Psoas muscle (tissue), 8 donors: ENCODE data around the gene KRT222. TPM values are rescaled to one million over a fixed set of nuclear protein-coding genes. Genes with fewer than 3 reads are reported as not detected.

Source experiments
- ATAC-seq, 4 donors: fragments of 200-7000 bp; cut with Tn5 transposase; one replicate each; pipeline ENCODE4 v1.9.1; 2020; ENCODE audit warnings: moderate library complexity in 3 of 4, mild to moderate bottlenecking in 2 of 4
- DNase-seq, 2 donors: peaks; one replicate each; pipeline ENCODE4 v3.0.0-alpha.2; 2020
- H3K27ac ChIP-seq: fragments of 200-600 bp; one replicate; pipeline ENCODE4 v1.8.0; 2022
- H3K27me3 ChIP-seq, 3 donors: fragments of 200-600 bp in 1 of 3; one replicate each; pipeline versions ENCODE4 v1.6.1 to v1.8.0; 2013 to 2022; ENCODE audit warnings: low read length in 2 of 3, mild to moderate bottlenecking in 2 of 3, moderate library complexity in 1 of 3; ENCODE audit not compliant: insufficient read depth in 3 of 3
- H3K36me3 ChIP-seq, 2 donors: fragments of 200-600 bp in 1 of 2; one replicate each; pipeline versions ENCODE4 v1.6.1 to v1.8.0; 2013 to 2022; ENCODE audit warnings: low read depth in 1 of 2, mild to moderate bottlenecking in 1 of 2, moderate library complexity in 1 of 2; ENCODE audit not compliant: insufficient read depth in 1 of 2
- H3K4me1 ChIP-seq: fragments of 200-600 bp; one replicate; pipeline ENCODE4 v1.8.0; 2022
- H3K4me3 ChIP-seq: fragments of 200-600 bp; one replicate; pipeline ENCODE4 v1.8.0; 2022; ENCODE audit warnings: mild to moderate bottlenecking
- H3K9me3 ChIP-seq: fragments of 200-600 bp; one replicate; pipeline ENCODE4 v1.8.0; 2022
- WGBS, 3 donors: extraction: QIAGEN DNeasy Blood & Tissue Kit; methylation state at CpG; one replicate each; pipeline versions ENCODE4 v1.1.6 to v1.1.7; 2013; 5-methylcytosine and 5-hydroxymethylcytosine counted together
- intact Hi-C, 2 donors: fragments of 100-400 bp; cut with DNase I; formaldehyde crosslinking; loops; one replicate each; pipeline versions ENCODE4 v1.11.0 to v1.14.2; 2022
- polyA plus RNA-seq, 3 donors: library from polyadenylated mRNA; stranded (reverse); fragments of 200-250 nt; gene quantifications; one replicate each; pipeline ENCODE4 v1.2.3, GENCODE V29; 2013
- total RNA-seq, 4 donors: library from RNA; stranded (reverse); fragmentation: NEBNext Ultra II Directional in 2 of 4; extraction: Animal tissue kit (Norgen Biotek cat#: 25700) in 2 of 4; gene quantifications; one replicate each; pipeline versions ENCODE4 v1.2.1 to v1.2.4, GENCODE V29; 2021 to 2023
- TF ChIP-seq, protein P1 (sequence below): fragments of 200-600 bp; IDR thresholded peaks from one replicate; pipeline ENCODE4 v1.8.0; 2022; ENCODE audit warnings: antibody characterized with exemption
- donor health status: healthy with polysubstance abuse.
- donor health status: DM: no; HTN: no; CAD: no; lungs with moderate emphysema.
- donor health status: Bipolar disorder and iron deficiency.
- donor health status: healthy.
- donor health status: DM: yes; HTN: yes; CAD: no.
- donor health status: DM: no; HTN: no; CAD: no.
- donor health status: DM: no; HTN: no; CAD: no.
- donor health status: DM: yes; HTN: yes; CAD: no.

The KRT222 gene
- total and polyA plus RNA-seq, 7 donors, result 0.08 to 0.37 (median 0.21) TPM; not detected in 3

DNA sequence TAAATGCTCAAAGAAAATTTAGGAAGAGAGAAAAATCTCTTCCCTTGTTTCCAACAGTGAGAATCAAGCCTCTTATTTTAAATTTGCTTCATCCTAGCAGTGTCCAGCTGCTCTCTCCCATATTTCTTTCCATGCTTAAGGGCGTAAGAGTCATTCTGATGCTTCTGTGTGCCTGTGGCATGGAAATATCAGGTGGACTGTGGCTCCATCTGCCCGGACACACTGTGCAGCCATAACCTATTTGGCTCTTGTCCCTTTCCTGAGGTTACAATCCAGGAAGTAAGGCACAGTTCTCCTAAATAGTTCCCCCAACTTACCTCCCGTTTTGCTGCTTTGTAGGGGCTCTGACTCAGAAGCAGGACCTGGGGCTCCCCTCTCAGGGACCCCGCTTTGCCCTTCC lies 6.3 kb upstream of the KRT222 start:
- Histone ChIP-seq H3K4me1 (no peaks in the 10 kb centered on the region), H3K9me3 (peaks cover 3% of the 10 kb centered on the region), H3K27ac (no peak overlapping the region), H3K27me3 (peaks cover 0 to 13% (median 4%) of the 10 kb centered on the region in 3 donors), H3K36me3 (no peaks in the 10 kb centered on the region), H3K4me3 (no peak overlapping the region)
- TF ChIP-seq, protein P1, sequence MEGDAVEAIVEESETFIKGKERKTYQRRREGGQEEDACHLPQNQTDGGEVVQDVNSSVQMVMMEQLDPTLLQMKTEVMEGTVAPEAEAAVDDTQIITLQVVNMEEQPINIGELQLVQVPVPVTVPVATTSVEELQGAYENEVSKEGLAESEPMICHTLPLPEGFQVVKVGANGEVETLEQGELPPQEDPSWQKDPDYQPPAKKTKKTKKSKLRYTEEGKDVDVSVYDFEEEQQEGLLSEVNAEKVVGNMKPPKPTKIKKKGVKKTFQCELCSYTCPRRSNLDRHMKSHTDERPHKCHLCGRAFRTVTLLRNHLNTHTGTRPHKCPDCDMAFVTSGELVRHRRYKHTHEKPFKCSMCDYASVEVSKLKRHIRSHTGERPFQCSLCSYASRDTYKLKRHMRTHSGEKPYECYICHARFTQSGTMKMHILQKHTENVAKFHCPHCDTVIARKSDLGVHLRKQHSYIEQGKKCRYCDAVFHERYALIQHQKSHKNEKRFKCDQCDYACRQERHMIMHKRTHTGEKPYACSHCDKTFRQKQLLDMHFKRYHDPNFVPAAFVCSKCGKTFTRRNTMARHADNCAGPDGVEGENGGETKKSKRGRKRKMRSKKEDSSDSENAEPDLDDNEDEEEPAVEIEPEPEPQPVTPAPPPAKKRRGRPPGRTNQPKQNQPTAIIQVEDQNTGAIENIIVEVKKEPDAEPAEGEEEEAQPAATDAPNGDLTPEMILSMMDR, result no peak
- intact Hi-C loops, result no loop called here
- DNase-seq (no peak), ATAC-seq (no peak)
- 36 to 42% (median 41%) methylated on average over 4 of the region's 4 CpGs for WGBS, 3 donors

DNA sequence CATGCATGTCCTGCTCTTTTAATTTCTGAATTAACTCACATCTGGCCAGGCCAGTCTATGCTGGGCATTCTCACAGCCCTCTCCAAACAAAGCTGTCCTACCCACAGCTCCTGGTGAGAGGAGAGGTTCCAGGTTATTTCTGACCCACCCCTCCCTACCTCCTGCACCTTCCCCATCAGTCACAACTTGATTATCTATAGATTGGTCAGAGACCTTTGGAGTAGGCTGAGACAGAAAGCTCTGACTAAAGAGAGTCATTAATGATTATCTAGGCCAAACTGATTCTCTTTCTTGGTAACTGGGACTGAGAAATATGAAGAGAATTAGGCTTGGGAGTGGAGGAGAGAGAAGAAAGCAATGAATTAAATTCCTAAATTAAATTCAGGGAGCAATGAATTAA lies 1.4 kb upstream of the KRT222 start:
- Histone ChIP-seq H3K36me3 (no peaks in the 10 kb centered on the region), H3K9me3 (peaks cover 3% of the 10 kb centered on the region), H3K4me3 (no peak overlapping the region), H3K27ac (no peak overlapping the region), H3K27me3 (peaks cover 0 to 11% (median 6%) of the 10 kb centered on the region in 3 donors), H3K4me1 (no peaks in the 10 kb centered on the region)
- TF ChIP-seq, protein P1, result no peak
- ATAC-seq (no peak), DNase-seq (no peak)
- intact Hi-C loops, result no loop called here

DNA sequence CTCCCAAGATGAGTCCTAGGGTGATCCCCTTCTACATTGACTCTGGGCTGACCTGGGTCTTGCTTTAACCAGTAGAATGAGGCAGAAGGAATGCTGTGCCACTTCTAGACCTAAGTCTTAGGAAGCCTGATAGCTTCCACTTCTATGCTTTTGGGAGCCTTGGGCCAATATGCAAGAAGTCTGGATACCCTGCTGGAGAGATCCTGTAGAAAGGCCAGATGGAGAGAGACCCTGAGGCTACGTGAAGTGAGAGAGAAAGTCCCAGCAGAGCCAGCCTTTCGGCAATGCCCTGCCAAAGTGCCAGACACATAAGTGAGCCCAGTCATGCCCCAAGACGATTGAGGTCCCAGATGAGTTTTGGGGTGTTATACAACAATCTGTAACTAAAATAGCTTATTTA lies 1.7 kb downstream of the KRT222 start:
- no peaks in the 10 kb centered on the region for H3K36me3 ChIP-seq
- peaks cover 0 to 10% (median 6%) of the 10 kb centered on the region in 3 donors for H3K27me3 ChIP-seq
- H3K27ac ChIP-seq, result no peak overlapping the region
- DNase-seq (no peak), ATAC-seq (no peak)
- TF ChIP-seq, protein P1, result no peak
- WGBS, 3 donors, result 60 to 73% (median 65%) methylated on average over 3 of the region's 3 CpGs
- H3K4me3 ChIP-seq, result no peak overlapping the region
- no peaks in the 10 kb centered on the region for H3K4me1 ChIP-seq
- H3K9me3 ChIP-seq, result no peaks in the 10 kb centered on the region
- intact Hi-C loops, result no loop called here

DNA sequence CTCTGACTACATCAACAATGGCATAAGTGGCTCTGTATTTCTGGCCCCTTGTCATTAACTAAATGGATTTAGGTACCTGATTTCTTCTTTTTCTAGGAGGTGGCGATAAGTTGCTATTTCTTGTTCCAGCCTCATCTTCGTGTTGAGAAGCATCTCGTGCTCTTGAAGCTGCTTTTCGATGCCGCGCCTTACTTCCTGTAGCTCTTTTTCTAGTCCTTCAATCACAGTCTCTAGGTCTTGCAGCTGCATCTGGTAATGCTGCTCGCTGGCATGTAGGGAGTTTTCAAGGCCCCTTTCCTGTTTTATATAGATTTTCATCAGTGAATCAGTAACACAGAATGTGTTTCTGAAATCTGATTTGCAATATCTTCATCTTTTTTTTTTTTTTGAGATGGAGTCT lies 5.1 kb downstream of the KRT222 start:
- TF ChIP-seq, protein P1, result no peak
- intact Hi-C loops, result no loop called here
- ATAC-seq, result no peak
- Histone ChIP-seq H3K4me3 (no peak overlapping the region), H3K9me3 (no peaks in the 10 kb centered on the region), H3K36me3 (no peaks in the 10 kb centered on the region), H3K27me3 (no peaks in the 10 kb centered on the region), H3K27ac (no peak overlapping the region), H3K4me1 (no peaks in the 10 kb centered on the region)
- DNase-seq, result no peak
- 81 to 86% (median 86%) methylated on average over 7 of the region's 7 CpGs for WGBS, 3 donors

DNA sequence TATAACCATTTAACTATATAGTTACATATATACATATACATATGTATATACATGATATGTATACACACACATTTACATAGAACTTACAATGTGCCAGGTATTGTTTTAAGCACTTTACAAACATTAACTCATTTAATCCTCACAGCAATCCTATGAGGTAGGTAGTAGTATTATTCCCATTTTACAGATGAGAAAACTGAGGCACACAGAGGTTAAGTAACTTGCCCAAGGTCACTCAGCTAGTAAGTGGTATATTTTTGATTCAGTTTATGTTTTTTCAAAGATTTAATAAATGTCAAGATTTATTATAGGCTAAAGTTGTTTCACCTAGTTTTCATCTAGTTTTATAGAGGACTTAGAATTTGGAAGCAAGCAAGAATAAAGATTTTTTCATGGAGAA lies 6.6 kb downstream of the KRT222 start:
- DNase-seq, result no peak

More for the DNA sequence above, 6.6 kb downstream of the KRT222 start:
- no peaks in the 10 kb centered on the region for H3K36me3 ChIP-seq
- H3K4me3 ChIP-seq, result no peak overlapping the region
- no peaks in the 10 kb centered on the region for H3K27me3 ChIP-seq
- TF ChIP-seq, protein P1, result no peak
- H3K9me3 ChIP-seq, result no peaks in the 10 kb centered on the region
- no peaks in the 10 kb centered on the region for H3K4me1 ChIP-seq
- no peak overlapping the region for H3K27ac ChIP-seq
- ATAC-seq, result no peak
- intact Hi-C loops, result no loop called here
